ENCODE measurements around the gene ATOX1.

DNA sequence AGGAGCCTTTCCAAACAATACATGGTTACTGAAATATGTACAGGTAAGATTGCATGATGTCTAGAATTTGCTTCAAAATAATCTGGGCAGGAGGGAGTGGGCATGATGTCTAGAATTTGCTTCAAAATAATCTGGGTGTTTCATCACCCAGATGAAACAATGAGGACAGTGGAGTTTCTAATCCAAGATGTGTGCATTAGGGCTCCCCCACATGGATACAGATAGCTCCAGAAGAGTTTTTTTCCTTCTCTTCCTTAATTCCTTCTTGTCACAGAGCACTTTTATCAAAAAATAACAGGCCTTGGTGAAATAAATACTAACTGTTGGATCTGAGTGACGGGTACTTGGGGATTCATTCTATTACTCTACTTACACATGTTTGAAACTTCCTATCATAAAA is 14.9 kb downstream of the ATOX1 start:
- TF ChIP-seq, protein P1, sequence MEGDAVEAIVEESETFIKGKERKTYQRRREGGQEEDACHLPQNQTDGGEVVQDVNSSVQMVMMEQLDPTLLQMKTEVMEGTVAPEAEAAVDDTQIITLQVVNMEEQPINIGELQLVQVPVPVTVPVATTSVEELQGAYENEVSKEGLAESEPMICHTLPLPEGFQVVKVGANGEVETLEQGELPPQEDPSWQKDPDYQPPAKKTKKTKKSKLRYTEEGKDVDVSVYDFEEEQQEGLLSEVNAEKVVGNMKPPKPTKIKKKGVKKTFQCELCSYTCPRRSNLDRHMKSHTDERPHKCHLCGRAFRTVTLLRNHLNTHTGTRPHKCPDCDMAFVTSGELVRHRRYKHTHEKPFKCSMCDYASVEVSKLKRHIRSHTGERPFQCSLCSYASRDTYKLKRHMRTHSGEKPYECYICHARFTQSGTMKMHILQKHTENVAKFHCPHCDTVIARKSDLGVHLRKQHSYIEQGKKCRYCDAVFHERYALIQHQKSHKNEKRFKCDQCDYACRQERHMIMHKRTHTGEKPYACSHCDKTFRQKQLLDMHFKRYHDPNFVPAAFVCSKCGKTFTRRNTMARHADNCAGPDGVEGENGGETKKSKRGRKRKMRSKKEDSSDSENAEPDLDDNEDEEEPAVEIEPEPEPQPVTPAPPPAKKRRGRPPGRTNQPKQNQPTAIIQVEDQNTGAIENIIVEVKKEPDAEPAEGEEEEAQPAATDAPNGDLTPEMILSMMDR (IDR thresholded peaks at IDR 0.05): no peak; the same call in 1 of the 2 replicates
- TF ChIP-seq FOSL2 (IDR thresholded peaks at IDR 0.05; ENCODE audit: borderline replicate concordance, low read depth) (no peak), GABPA (IDR thresholded peaks at IDR 0.05; ENCODE audit: low read depth) (no peak), RAD21 (IDR thresholded peaks at IDR 0.05; ENCODE audit: low read length) (no peak), RFX5 (IDR thresholded peaks at IDR 0.05; ENCODE audit: low read length) (no peak), CHD2 (IDR thresholded peaks at IDR 0.05; ENCODE audit: low read length, partially characterized antibody) (no peak), YY1 (IDR thresholded peaks at IDR 0.05; ENCODE audit: low read depth) (no peak), TAF1 (IDR thresholded peaks at IDR 0.05; ENCODE audit: borderline replicate concordance, low read depth, low read length) (no peak)
- TF ChIP-seq, protein P2, sequence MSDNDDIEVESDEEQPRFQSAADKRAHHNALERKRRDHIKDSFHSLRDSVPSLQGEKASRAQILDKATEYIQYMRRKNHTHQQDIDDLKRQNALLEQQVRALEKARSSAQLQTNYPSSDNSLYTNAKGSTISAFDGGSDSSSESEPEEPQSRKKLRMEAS (IDR thresholded peaks at IDR 0.05; ENCODE audit: low read depth): no peak
- TF ChIP-seq, protein P3, sequence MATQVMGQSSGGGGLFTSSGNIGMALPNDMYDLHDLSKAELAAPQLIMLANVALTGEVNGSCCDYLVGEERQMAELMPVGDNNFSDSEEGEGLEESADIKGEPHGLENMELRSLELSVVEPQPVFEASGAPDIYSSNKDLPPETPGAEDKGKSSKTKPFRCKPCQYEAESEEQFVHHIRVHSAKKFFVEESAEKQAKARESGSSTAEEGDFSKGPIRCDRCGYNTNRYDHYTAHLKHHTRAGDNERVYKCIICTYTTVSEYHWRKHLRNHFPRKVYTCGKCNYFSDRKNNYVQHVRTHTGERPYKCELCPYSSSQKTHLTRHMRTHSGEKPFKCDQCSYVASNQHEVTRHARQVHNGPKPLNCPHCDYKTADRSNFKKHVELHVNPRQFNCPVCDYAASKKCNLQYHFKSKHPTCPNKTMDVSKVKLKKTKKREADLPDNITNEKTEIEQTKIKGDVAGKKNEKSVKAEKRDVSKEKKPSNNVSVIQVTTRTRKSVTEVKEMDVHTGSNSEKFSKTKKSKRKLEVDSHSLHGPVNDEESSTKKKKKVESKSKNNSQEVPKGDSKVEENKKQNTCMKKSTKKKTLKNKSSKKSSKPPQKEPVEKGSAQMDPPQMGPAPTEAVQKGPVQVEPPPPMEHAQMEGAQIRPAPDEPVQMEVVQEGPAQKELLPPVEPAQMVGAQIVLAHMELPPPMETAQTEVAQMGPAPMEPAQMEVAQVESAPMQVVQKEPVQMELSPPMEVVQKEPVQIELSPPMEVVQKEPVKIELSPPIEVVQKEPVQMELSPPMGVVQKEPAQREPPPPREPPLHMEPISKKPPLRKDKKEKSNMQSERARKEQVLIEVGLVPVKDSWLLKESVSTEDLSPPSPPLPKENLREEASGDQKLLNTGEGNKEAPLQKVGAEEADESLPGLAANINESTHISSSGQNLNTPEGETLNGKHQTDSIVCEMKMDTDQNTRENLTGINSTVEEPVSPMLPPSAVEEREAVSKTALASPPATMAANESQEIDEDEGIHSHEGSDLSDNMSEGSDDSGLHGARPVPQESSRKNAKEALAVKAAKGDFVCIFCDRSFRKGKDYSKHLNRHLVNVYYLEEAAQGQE (IDR thresholded peaks at IDR 0.05; ENCODE audit: low read depth, low read length): no peak

Measured in SK-N-SH (cell line).